ENCODE results near the gene BORCS6.
A peak's percentile ranks its signal among the peaks of the same experiment; 100 is the strongest.

BORCS6 gene

GRCh38 chr17:8153957-8154607, 35.9 kb downstream of the BORCS6 start:
- peak; percentile 66 to 82 for DNase-seq

- peak in 1 of 2 experiments; percentile 2 for DNase-seq
Measured at GRCh38 chr17:8153525-8153956, 36.4 kb downstream of the BORCS6 start.

- DNase-seq: no peak
Measured at GRCh38 chr17:8153031-8153451, 36.9 kb downstream of the BORCS6 start.

GRCh38 chr17:8152112-8152775, 37.7 kb downstream of the BORCS6 start, which contains the start of gene PER1:
TSS of gene PER1 (minus strand) at chr17:8152404. CDS start at chr17:8150706, 1,698 bp downstream.
- DNase-seq: peak in 1 of 2 experiments; percentile 80

- DNase-seq: no peak
Measured at GRCh38 chr17:8151641-8152111, 38.3 kb downstream of the BORCS6 start.

- peak in 1 of 2 experiments; percentile 46 for DNase-seq
Measured at GRCh38 chr17:8151120-8151640, 38.8 kb downstream of the BORCS6 start.

- no peak for DNase-seq
Measured at GRCh38 chr17:8150194-8151119, 39.5 kb downstream of the BORCS6 start.

- DNase-seq: no peak
Measured at GRCh38 chr17:8149419-8150193, 40.4 kb downstream of the BORCS6 start.

GRCh38 chr17:8148560-8148959, 41.4 kb downstream of the BORCS6 start:
- no peak for DNase-seq

GRCh38 chr17:8147805-8148404, 42.1 kb downstream of the BORCS6 start:
- no peak for DNase-seq

- no peak for DNase-seq
Measured at GRCh38 chr17:8147141-8147804, 42.7 kb downstream of the BORCS6 start.

GRCh38 chr17:8146381-8147140, 43.4 kb downstream of the BORCS6 start:
- no peak for DNase-seq

- DNase-seq: no peak
Measured at GRCh38 chr17:8145811-8146210, 44.2 kb downstream of the BORCS6 start.

- DNase-seq: no peak
Measured at GRCh38 chr17:8144401-8145231, 45.4 kb downstream of the BORCS6 start.

GRCh38 chr17:8143581-8144400, 46.2 kb downstream of the BORCS6 start:
- no peak for DNase-seq

GRCh38 chr17:8142887-8143580, 46.9 kb downstream of the BORCS6 start:
- DNase-seq: peak in 1 of 2 experiments; percentile 27

GRCh38 chr17:8142158-8142886, 47.7 kb downstream of the BORCS6 start:
- no peak for DNase-seq
